ENCODE measurements around the gene ACRBP.

Gene ACRBP

DNA sequence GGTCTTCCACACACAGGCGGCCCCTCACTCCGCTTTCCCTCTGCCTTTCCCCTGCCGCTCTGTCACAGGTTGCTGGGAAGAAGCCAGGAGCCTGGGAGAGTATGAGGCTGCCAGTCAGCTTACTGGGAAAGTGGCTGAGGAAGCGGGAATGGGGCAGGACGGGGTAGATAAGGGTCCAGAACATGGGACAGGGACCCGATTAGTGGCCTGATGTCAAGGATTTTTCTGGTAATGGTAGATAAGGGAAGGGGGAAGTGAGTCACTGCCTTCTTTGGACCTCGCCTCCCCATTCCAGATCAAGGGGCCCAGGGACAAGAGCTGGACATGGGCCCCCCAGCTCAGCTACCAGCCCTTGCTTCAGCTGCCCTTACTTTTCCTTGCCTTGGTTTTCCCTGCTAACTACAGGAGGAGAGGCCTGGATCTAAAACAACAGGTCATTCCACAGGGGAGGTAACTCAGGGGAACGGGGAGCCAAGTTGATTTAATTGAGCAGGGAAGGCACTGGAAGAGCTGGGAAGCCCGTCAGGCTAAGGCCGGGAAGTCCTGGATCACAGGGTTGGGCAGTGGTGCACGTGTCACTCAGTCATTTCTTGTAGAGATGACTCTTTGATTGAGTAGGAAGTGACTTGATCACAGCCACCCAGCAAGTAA lies 8.0 kb downstream of the ACRBP start:
- no peak overlapping the region for H3K4me3 ChIP-seq (ENCODE audit: low read depth, low read length)
- no peak for DNase-seq (ENCODE audit: low read depth)
- TF ChIP-seq MAX (IDR thresholded peaks at IDR 0.05; ENCODE audit: low read depth, low read length), result 0 out of 2 replicates have a peak, but pooled peaks have one; percentile 20
- TF ChIP-seq, protein P1, sequence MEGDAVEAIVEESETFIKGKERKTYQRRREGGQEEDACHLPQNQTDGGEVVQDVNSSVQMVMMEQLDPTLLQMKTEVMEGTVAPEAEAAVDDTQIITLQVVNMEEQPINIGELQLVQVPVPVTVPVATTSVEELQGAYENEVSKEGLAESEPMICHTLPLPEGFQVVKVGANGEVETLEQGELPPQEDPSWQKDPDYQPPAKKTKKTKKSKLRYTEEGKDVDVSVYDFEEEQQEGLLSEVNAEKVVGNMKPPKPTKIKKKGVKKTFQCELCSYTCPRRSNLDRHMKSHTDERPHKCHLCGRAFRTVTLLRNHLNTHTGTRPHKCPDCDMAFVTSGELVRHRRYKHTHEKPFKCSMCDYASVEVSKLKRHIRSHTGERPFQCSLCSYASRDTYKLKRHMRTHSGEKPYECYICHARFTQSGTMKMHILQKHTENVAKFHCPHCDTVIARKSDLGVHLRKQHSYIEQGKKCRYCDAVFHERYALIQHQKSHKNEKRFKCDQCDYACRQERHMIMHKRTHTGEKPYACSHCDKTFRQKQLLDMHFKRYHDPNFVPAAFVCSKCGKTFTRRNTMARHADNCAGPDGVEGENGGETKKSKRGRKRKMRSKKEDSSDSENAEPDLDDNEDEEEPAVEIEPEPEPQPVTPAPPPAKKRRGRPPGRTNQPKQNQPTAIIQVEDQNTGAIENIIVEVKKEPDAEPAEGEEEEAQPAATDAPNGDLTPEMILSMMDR (IDR thresholded peaks at IDR 0.05; ENCODE audit: low read depth, low read length), result no peak

DNA sequence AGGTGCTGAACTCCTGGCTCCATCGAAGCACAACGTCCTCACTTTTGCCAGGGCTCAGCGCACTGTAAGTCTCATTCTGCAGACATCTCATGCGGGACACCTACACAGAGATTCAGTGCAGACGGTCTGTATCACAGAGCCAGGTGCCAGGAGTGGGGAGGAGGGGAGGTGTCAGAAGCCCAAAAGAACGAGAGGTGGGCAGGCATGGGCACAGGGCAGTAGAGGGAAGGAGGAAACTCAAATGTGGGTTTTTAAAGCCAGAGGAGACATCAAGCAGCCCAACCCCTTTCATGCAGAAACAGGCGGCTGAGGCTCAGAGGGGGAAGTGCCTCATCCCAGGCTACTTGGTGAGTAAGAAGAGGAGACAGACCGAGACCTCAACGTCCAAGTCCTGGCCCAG lies 8.9 kb downstream of the ACRBP start:
- DNase-seq (ENCODE audit: low read depth), result peak; percentile 77
- TF ChIP-seq, protein P1 (IDR thresholded peaks at IDR 0.05; ENCODE audit: low read depth, low read length), result no peak
- no peak for TF ChIP-seq MAX (IDR thresholded peaks at IDR 0.05; ENCODE audit: low read depth, low read length)
- no peak for TF ChIP-seq MYC (IDR thresholded peaks at IDR 0.05; ENCODE audit: low read depth, low read length)
- no peak for TF ChIP-seq POLR2A (IDR thresholded peaks at IDR 0.05; ENCODE audit: extremely low read depth, insufficient read length)
- no peak overlapping the region for H3K4me3 ChIP-seq (ENCODE audit: low read depth, low read length)

GRCh38 chr12:6635856-6636531 lies 11.2 kb downstream of the ACRBP start, which contains the start of gene LPAR5:
LPAR5 (minus strand) TSS chr12:6635959; CDS start chr12:6621248, 14,711 bp downstream.
- DNase-seq (ENCODE audit: low read depth), result peak; percentile 70
- H3K4me3 ChIP-seq (ENCODE audit: low read depth, low read length), result no peak within 1 kb of the TSS
- TF ChIP-seq POLR2A (IDR thresholded peaks at IDR 0.05; ENCODE audit: extremely low read depth, insufficient read length) (peak; percentile 38), MAX (IDR thresholded peaks at IDR 0.05; ENCODE audit: low read depth, low read length) (no peak), MYC (IDR thresholded peaks at IDR 0.05; ENCODE audit: low read depth, low read length) (peak; percentile 22; the same call in 1 of the 2 replicates)

DNA sequence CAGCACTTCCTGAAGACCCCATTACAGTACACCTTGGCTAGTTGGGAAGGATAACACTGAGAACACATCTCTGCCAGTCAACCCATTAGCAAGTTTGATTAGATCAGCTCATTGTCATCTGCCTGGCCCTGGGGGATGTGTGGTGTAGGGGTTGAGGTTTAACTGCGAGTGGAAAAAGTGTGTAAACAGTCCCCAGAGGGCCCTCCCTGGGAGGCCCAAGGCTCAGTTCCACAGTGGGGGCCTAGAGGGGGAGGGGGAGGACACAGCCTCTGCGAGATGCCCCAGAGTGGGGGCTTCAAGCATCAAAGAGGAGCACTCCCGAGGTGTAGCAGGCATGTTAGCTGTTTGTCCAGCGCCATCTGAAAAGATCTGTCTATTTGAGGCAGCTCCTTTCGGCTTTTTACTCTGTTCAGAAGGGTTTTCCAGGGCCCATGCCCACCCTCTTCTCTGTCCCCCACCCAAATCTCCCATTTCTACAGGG lies 11.8 kb downstream of the ACRBP start:
- TF ChIP-seq MAX (IDR thresholded peaks at IDR 0.05; ENCODE audit: low read depth, low read length), result no peak
- TF ChIP-seq MYC (IDR thresholded peaks at IDR 0.05; ENCODE audit: low read depth, low read length), result no peak
- no peak for TF ChIP-seq POLR2A (IDR thresholded peaks at IDR 0.05; ENCODE audit: extremely low read depth, insufficient read length)
- TF ChIP-seq, protein P1 (IDR thresholded peaks at IDR 0.05; ENCODE audit: low read depth, low read length), result no peak
- DNase-seq (ENCODE audit: low read depth), result peak; percentile 78
- H3K4me3 ChIP-seq (ENCODE audit: low read depth, low read length), result no peak overlapping the region

- TF ChIP-seq POLR2A (IDR thresholded peaks at IDR 0.05; ENCODE audit: extremely low read depth, insufficient read length) (no peak), MAX (IDR thresholded peaks at IDR 0.05; ENCODE audit: low read depth, low read length) (no peak)
- TF ChIP-seq, protein P1 (IDR thresholded peaks at IDR 0.05; ENCODE audit: low read depth, low read length), result no peak
- DNase-seq (ENCODE audit: low read depth), result peak; percentile 70
- H3K4me3 ChIP-seq (ENCODE audit: low read depth, low read length), result no peak overlapping the region
Observed at GRCh38 chr12:6632026-6632983, 14.9 kb downstream of the ACRBP start.

Measured in NB4 (cell line).